Karpas-422 (cell line): ENCODE measurements around the gene CAPZB. TPM values are rescaled to one million over a fixed set of nuclear protein-coding genes. Genes with fewer than 3 reads are reported as not detected.

Experiments
- DNase-seq: peaks from one replicate; pipeline ENCODE4 v3.0.0-alpha.2; 2015
- H2AFZ ChIP-seq: fragments of 200-600 bp; sonication (generic); 2 replicates; pipeline ENCODE4 v1.6.1; 2014; ENCODE audit warnings: antibody characterized with exemption, low read length, mixed read lengths
- H3K27ac ChIP-seq: fragments of 200-600 bp; sonication (generic); 2 replicates; pipeline ENCODE4 v1.5.1; 2014; ENCODE audit warnings: mild to moderate bottlenecking, low read length, moderate library complexity
- H3K27me3 ChIP-seq: fragments of 200-600 bp; sonication (generic); 2 replicates; pipeline ENCODE4 v1.6.1; 2014; ENCODE audit warnings: low read length, mixed read lengths
- H3K36me3 ChIP-seq: fragments of 200-600 bp; sonication (generic); 2 replicates; pipeline ENCODE4 v1.6.1; 2014; ENCODE audit warnings: low read length, mixed read lengths; ENCODE audit not compliant: insufficient read depth
- H3K4me1 ChIP-seq: fragments of 200-600 bp; sonication (generic); 2 replicates; pipeline ENCODE4 v1.6.1; 2014; ENCODE audit warnings: mild to moderate bottlenecking, low read length, mixed read lengths
- H3K4me2 ChIP-seq: fragments of 200-600 bp; sonication (generic); 2 replicates; pipeline ENCODE4 v1.6.1; 2014; ENCODE audit warnings: low read length, low read depth, mild to moderate bottlenecking; ENCODE audit not compliant: poor library complexity, severe bottlenecking
- H3K4me3 ChIP-seq: fragments of 200-600 bp; sonication (generic); 2 replicates; pipeline ENCODE4 v1.5.1; 2014; ENCODE audit warnings: mild to moderate bottlenecking, antibody characterized with exemption, low read length, mixed read lengths
- H3K79me2 ChIP-seq: fragments of 200-600 bp; sonication (generic); 2 replicates; pipeline ENCODE4 v1.6.1; 2014; ENCODE audit warnings: mild to moderate bottlenecking, low read length, mixed read lengths
- H3K9ac ChIP-seq: fragments of 200-600 bp; sonication (generic); 2 replicates; pipeline ENCODE4 v1.6.0; 2014; ENCODE audit warnings: low read length
- H3K9me2 ChIP-seq: fragments of 200-600 bp; sonication (generic), shearing (Covaris generic); replicated peaks from 2 replicates; pipeline ENCODE4 v1.6.0; 2014; ENCODE audit warnings: mild to moderate bottlenecking, low read length, moderate library complexity; ENCODE audit not compliant: insufficient read depth
- H3K9me3 ChIP-seq: fragments of 300-700, 200-600 bp; sonication (generic); 2 replicates; pipeline ENCODE4 v1.6.1; 2014; ENCODE audit warnings: low read length, mixed read lengths
- H4K20me1 ChIP-seq: fragments of 200-600 bp; sonication (generic); 2 replicates; pipeline ENCODE4 v1.6.1; 2014; ENCODE audit warnings: mild to moderate bottlenecking, antibody characterized with exemption, low read length, low read depth; ENCODE audit not compliant: insufficient read depth
- total RNA-seq: library from RNA; depleted of rRNA; stranded (reverse); fragments of >200 nt; shearing (Covaris generic); gene quantifications from 2 replicates; pipeline ENCODE4 v1.2.3, GENCODE V29; 2014; ENCODE audit warnings: low replicate concordance

CAPZB gene
- total RNA-seq, 1 experiment from 2014 or later, result 55.5 TPM

GRCh38 chr1:19412654-19413053 lies 72.7 kb downstream of the CAPZB start:
- peaks cover 99% of the 10 kb centered on the region for H3K79me2 ChIP-seq
- no peak overlapping the region for H3K4me3 ChIP-seq
- no peak overlapping the region for H2AFZ ChIP-seq
- 0 out of 2 replicates have a peak, but pooled peaks cover 4% of the 10 kb centered on the region for H3K36me3 ChIP-seq
- no peaks in the 10 kb centered on the region for H3K9me2 ChIP-seq
- peaks cover 80% of the 10 kb centered on the region for H3K4me1 ChIP-seq
- H3K9me3 ChIP-seq, result no peaks in the 10 kb centered on the region
- peak overlapping the region; percentile 67 for H3K4me2 ChIP-seq
- H3K9ac ChIP-seq, result no peak overlapping the region
- H4K20me1 ChIP-seq, result peaks cover 10% of the 10 kb centered on the region
- no peaks in the 10 kb centered on the region for H3K27me3 ChIP-seq
- peak overlapping the region; percentile 88 for H3K27ac ChIP-seq
- no peak for DNase-seq

- Histone ChIP-seq H3K4me3 (peak overlapping the region; percentile 48), H2AFZ (no peak overlapping the region), H3K36me3 (0 out of 2 replicates have a peak, but pooled peaks cover 4% of the 10 kb centered on the region), H3K27me3 (no peaks in the 10 kb centered on the region), H3K79me2 (peaks cover 100% of the 10 kb centered on the region), H3K9ac (peak overlapping the region; percentile 40), H3K27ac (peak overlapping the region; percentile 88), H3K9me3 (no peaks in the 10 kb centered on the region), H3K4me2 (peak overlapping the region; percentile 67), H4K20me1 (peaks cover 10% of the 10 kb centered on the region), H3K9me2 (no peaks in the 10 kb centered on the region), H3K4me1 (peaks cover 89% of the 10 kb centered on the region)
- DNase-seq, result peak; percentile 86
These were observed 73.7 kb downstream of the CAPZB start for GRCh38 chr1:19411612-19412011.

GRCh38 chr1:19410393-19410792 lies 74.9 kb downstream of the CAPZB start:
- Histone ChIP-seq H3K27ac (peak overlapping the region; percentile 88), H3K4me3 (no peak overlapping the region), H3K4me1 (peaks cover 79% of the 10 kb centered on the region), H3K36me3 (0 out of 2 replicates have a peak, but pooled peaks cover 4% of the 10 kb centered on the region), H2AFZ (no peak overlapping the region), H3K9me2 (no peaks in the 10 kb centered on the region), H3K9ac (no peak overlapping the region), H4K20me1 (peaks cover 16% of the 10 kb centered on the region), H3K79me2 (peaks cover 100% of the 10 kb centered on the region), H3K27me3 (no peaks in the 10 kb centered on the region), H3K9me3 (no peaks in the 10 kb centered on the region), H3K4me2 (no peak overlapping the region)
- no peak for DNase-seq

- H3K9me3 ChIP-seq, result no peaks in the 10 kb centered on the region
- H3K27ac ChIP-seq, result 0 out of 2 replicates have a peak overlapping the region, but pooled peaks have one; percentile 88
- H3K27me3 ChIP-seq, result no peaks in the 10 kb centered on the region
- H3K4me1 ChIP-seq, result peaks cover 72% of the 10 kb centered on the region
- H3K36me3 ChIP-seq, result 0 out of 2 replicates have a peak, but pooled peaks cover under 1% of the 10 kb centered on the region
- H3K9ac ChIP-seq, result no peak overlapping the region
- H3K9me2 ChIP-seq, result no peaks in the 10 kb centered on the region
- H3K4me3 ChIP-seq, result no peak overlapping the region
- peaks cover 17% of the 10 kb centered on the region for H4K20me1 ChIP-seq
- H2AFZ ChIP-seq, result no peak overlapping the region
- DNase-seq, result no peak
- peaks cover 100% of the 10 kb centered on the region for H3K79me2 ChIP-seq
- H3K4me2 ChIP-seq, result no peak overlapping the region
These were observed 75.6 kb downstream of the CAPZB start for GRCh38 chr1:19409477-19410341.

GRCh38 chr1:19407494-19408096 lies 77.7 kb downstream of the CAPZB start:
- Histone ChIP-seq H3K79me2 (peaks cover 92% of the 10 kb centered on the region), H3K27me3 (no peaks in the 10 kb centered on the region), H3K9me3 (no peaks in the 10 kb centered on the region), H3K36me3 (no peaks in the 10 kb centered on the region), H4K20me1 (peaks cover 14% of the 10 kb centered on the region), H3K27ac (no peak overlapping the region), H3K9ac (no peak overlapping the region), H3K4me3 (no peak overlapping the region), H2AFZ (no peak overlapping the region), H3K4me2 (no peak overlapping the region), H3K9me2 (no peaks in the 10 kb centered on the region), H3K4me1 (peaks cover 51% of the 10 kb centered on the region)
- no peak for DNase-seq

GRCh38 chr1:19406680-19407079 lies 78.7 kb downstream of the CAPZB start:
- Histone ChIP-seq H3K9me3 (no peaks in the 10 kb centered on the region), H2AFZ (no peak overlapping the region), H3K9ac (no peak overlapping the region), H3K79me2 (peaks cover 91% of the 10 kb centered on the region), H3K4me3 (no peak overlapping the region), H3K4me1 (peaks cover 42% of the 10 kb centered on the region), H3K36me3 (no peaks in the 10 kb centered on the region), H3K4me2 (no peak overlapping the region), H3K27ac (no peak overlapping the region), H3K9me2 (no peaks in the 10 kb centered on the region), H3K27me3 (no peaks in the 10 kb centered on the region), H4K20me1 (peaks cover 14% of the 10 kb centered on the region)
- DNase-seq, result no peak

- Histone ChIP-seq H3K36me3 (no peaks in the 10 kb centered on the region), H3K27ac (no peak overlapping the region), H3K79me2 (peaks cover 91% of the 10 kb centered on the region)
These were observed 79.4 kb downstream of the CAPZB start for GRCh38 chr1:19405761-19406487.

More at GRCh38 chr1:19405761-19406487, 79.4 kb downstream of the CAPZB start:
- no peak for DNase-seq
- Histone ChIP-seq H3K27me3 (no peaks in the 10 kb centered on the region), H3K4me1 (peaks cover 34% of the 10 kb centered on the region), H3K9me2 (no peaks in the 10 kb centered on the region), H2AFZ (no peak overlapping the region), H3K9ac (no peak overlapping the region), H3K4me2 (no peak overlapping the region), H4K20me1 (peaks cover 14% of the 10 kb centered on the region), H3K9me3 (no peaks in the 10 kb centered on the region), H3K4me3 (no peak overlapping the region)
